ENCODE results near the gene SHH. TPM values are rescaled to one million over a fixed set of nuclear protein-coding genes. Genes with fewer than 3 reads are reported as not detected.
A peak's percentile ranks its signal among the peaks of the same experiment; 100 is the strongest.

The SHH gene
- 1.2 and 1.5 TPM in 2 replicates for polyA plus RNA-seq
- 1.7 and 2.0 TPM in 2 replicates for polyA minus RNA-seq

DNA sequence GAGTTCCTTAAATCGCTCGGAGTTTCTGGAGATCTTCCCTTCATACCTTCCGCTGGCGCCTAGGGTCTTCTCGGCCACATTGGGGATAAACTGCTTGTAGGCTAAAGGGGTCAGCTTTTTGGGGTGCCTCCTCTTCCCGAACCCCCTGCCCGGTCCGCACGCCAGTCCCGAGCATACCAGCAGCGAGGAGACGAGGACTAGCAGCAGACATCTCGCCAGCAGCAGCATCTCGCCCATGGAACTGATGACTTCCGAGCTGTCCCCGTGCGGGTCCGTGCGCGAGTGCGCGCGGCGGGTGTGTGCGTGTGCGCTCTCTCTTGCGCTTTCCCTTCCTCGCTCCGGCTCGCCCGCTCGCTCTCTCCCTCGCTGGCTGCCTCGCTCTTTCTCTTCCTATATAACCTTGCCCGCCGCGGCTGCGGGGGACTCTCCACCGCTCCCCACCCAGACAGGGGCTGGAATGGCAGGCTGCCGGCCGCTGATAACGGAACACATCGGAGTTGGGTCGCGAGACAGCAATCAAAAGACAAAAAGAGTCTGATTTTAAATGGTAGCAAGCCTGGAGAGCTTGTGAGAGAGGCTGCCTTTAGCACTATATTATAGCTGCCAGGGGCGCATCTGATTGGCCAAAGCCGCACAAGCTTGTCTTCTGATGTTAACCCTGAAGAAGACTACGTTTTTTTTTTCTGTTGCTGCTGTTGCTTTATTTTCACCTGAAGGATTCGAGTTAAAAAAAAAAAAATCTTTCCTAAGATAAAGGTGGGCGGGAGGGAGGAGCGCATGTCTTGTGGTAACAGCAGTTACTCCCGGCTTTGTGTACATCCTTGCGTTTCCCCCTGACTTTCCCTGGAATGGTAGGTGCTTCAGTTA is at the start of gene SHH:
Gene SHH (minus strand): TSS at position 569 of the 867 bp plus-strand sequence. CDS start 341 bp downstream, at position 228.
- Histone ChIP-seq H3F3A (ENCODE audit: insufficient read depth, low read length, poor library complexity, severe bottlenecking) (no peaks in the 10 kb centered on the region), H3K36me3 (ENCODE audit: insufficient read depth, low read length) (no peaks in the 10 kb centered on the region), H3K27me3 (ENCODE audit: insufficient read depth, low read depth, low read length) (peaks cover 85% of the 10 kb centered on the region), H3K9me3 (ENCODE audit: low read length) (no peaks in the 10 kb centered on the region), H3K79me2 (replicated peaks; ENCODE audit: insufficient read depth, low read length) (no peaks in the 10 kb centered on the region), H3K27ac (ENCODE audit: low read length) (no peak within 1 kb of the TSS), H4K20me1 (ENCODE audit: insufficient read depth) (no peaks in the 10 kb centered on the region), H3K4me3 (ENCODE audit: low read length) (peak within 1 kb of the TSS; percentile 67), H2AFZ (ENCODE audit: low read depth, low read length) (peak within 1 kb of the TSS; percentile 5), H3K4me2 (ENCODE audit: low read length) (peak within 1 kb of the TSS; percentile 71), H3K9ac (ENCODE audit: low read length) (peak within 1 kb of the TSS; percentile 53), H3K9me2 (ENCODE audit: insufficient read depth, low read length) (no peaks in the 10 kb centered on the region)
- TF ChIP-seq TAF1 (IDR thresholded peaks at IDR 0.05; ENCODE audit: low read depth): peak; percentile 28
- TF ChIP-seq SMC3 (conservative IDR thresholded peaks at IDR 0.05; ENCODE audit: poor library complexity): peak; percentile 67
- TF ChIP-seq CTCF (IDR thresholded peaks at IDR 0.05; ENCODE audit: poor library complexity, severe bottlenecking): no peak
- TF ChIP-seq RAD21 (conservative IDR thresholded peaks at IDR 0.05): peak; percentile 64
- no peak for TF ChIP-seq EP300 (conservative IDR thresholded peaks at IDR 0.05; ENCODE audit: poor library complexity, severe bottlenecking)
- TF ChIP-seq, protein P1, sequence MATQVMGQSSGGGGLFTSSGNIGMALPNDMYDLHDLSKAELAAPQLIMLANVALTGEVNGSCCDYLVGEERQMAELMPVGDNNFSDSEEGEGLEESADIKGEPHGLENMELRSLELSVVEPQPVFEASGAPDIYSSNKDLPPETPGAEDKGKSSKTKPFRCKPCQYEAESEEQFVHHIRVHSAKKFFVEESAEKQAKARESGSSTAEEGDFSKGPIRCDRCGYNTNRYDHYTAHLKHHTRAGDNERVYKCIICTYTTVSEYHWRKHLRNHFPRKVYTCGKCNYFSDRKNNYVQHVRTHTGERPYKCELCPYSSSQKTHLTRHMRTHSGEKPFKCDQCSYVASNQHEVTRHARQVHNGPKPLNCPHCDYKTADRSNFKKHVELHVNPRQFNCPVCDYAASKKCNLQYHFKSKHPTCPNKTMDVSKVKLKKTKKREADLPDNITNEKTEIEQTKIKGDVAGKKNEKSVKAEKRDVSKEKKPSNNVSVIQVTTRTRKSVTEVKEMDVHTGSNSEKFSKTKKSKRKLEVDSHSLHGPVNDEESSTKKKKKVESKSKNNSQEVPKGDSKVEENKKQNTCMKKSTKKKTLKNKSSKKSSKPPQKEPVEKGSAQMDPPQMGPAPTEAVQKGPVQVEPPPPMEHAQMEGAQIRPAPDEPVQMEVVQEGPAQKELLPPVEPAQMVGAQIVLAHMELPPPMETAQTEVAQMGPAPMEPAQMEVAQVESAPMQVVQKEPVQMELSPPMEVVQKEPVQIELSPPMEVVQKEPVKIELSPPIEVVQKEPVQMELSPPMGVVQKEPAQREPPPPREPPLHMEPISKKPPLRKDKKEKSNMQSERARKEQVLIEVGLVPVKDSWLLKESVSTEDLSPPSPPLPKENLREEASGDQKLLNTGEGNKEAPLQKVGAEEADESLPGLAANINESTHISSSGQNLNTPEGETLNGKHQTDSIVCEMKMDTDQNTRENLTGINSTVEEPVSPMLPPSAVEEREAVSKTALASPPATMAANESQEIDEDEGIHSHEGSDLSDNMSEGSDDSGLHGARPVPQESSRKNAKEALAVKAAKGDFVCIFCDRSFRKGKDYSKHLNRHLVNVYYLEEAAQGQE (IDR thresholded peaks at IDR 0.05; ENCODE audit: borderline replicate concordance): peak; percentile 46
- TF ChIP-seq EZH2 (IDR thresholded peaks at IDR 0.05; ENCODE audit: borderline replicate concordance, insufficient read depth, low read length, poor library complexity, severe bottlenecking): no peak
- peak; percentile 49 for TF ChIP-seq POLR2AphosphoS5 (IDR thresholded peaks at IDR 0.05)
- TF ChIP-seq MXI1 (conservative IDR thresholded peaks at IDR 0.05; ENCODE audit: poor library complexity, severe bottlenecking): peak; percentile 49

DNA sequence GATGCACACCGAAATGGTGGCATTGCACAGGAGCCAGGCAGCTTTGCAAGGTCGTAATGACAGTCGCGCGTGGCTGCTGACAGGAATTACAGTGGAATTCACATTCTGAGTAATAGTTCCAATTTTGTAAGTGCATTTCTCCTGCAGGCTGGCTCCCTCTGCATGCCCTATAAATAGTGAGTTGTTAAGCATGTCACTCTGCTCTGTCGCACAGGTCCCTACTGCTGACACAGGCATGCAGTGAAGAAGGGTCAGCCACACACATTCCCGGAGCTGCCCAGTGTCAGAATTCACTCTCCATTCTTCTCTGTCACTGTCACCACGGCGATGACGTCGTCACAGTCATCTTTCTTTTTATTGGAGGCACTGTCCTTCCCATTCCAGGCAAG is 49.2 kb upstream of the SHH start:
- peak overlapping the region; percentile 36 for H3K4me2 ChIP-seq (ENCODE audit: low read length)
- no peaks in the 10 kb centered on the region for H3K9me2 ChIP-seq (ENCODE audit: insufficient read depth, low read length)
- H3K79me2 ChIP-seq (replicated peaks; ENCODE audit: insufficient read depth, low read length): no peaks in the 10 kb centered on the region
- no peaks in the 10 kb centered on the region for H3K9me3 ChIP-seq (ENCODE audit: low read length)
- no peaks in the 10 kb centered on the region for H3F3A ChIP-seq (ENCODE audit: insufficient read depth, low read length, poor library complexity, severe bottlenecking)
- no peak overlapping the region for H2AFZ ChIP-seq (ENCODE audit: low read depth, low read length)
- peak overlapping the region; percentile 37 for H3K4me3 ChIP-seq (ENCODE audit: low read length)
- H4K20me1 ChIP-seq (ENCODE audit: insufficient read depth): no peaks in the 10 kb centered on the region
- TF ChIP-seq EZH2 (IDR thresholded peaks at IDR 0.05; ENCODE audit: borderline replicate concordance, insufficient read depth, low read length, poor library complexity, severe bottlenecking) (no peak), TAF1 (IDR thresholded peaks at IDR 0.05; ENCODE audit: low read depth) (no peak), EP300 (conservative IDR thresholded peaks at IDR 0.05; ENCODE audit: poor library complexity, severe bottlenecking) (peak; percentile 82), POLR2AphosphoS5 (IDR thresholded peaks at IDR 0.05) (peak; percentile 51), MXI1 (conservative IDR thresholded peaks at IDR 0.05; ENCODE audit: poor library complexity, severe bottlenecking) (peak; percentile 23), SMC3 (conservative IDR thresholded peaks at IDR 0.05; ENCODE audit: poor library complexity) (peak; percentile 20), CTCF (IDR thresholded peaks at IDR 0.05; ENCODE audit: poor library complexity, severe bottlenecking) (no peak), RAD21 (conservative IDR thresholded peaks at IDR 0.05) (no peak)
- TF ChIP-seq, protein P1 (IDR thresholded peaks at IDR 0.05; ENCODE audit: borderline replicate concordance): peak; percentile 50
- no peaks in the 10 kb centered on the region for H3K27me3 ChIP-seq (ENCODE audit: insufficient read depth, low read depth, low read length)
- H3K36me3 ChIP-seq (ENCODE audit: insufficient read depth, low read length): no peaks in the 10 kb centered on the region
- H3K27ac ChIP-seq (ENCODE audit: low read length): peak overlapping the region; percentile 66
- peak overlapping the region; percentile 46 for H3K9ac ChIP-seq (ENCODE audit: low read length)
